Motor neuron (in vitro differentiated cells): ENCODE data around the gene TFCP2L1. TPM values are rescaled to one million over a fixed set of nuclear protein-coding genes. Genes with fewer than 3 reads are reported as not detected.

ENCODE experiments used
- ATAC-seq, 8 experiments: fragments of 200-7000 bp; cut with Tn5 transposase; replicated peaks in 6 of 8; 2 replicates each; pipeline ENCODE4 v1.8.0; 2021; ENCODE audit warnings: mild to moderate bottlenecking in 8 of 8, moderate library complexity in 8 of 8
- H3K27ac ChIP-seq, 2 donors: fragments of 250-450 bp; sonication (Bioruptor Pico); 2 replicates each; pipeline ENCODE4 v1.9.0; 2021; ENCODE audit warnings: antibody characterized with exemption in 2 of 2, mild to moderate bottlenecking in 2 of 2, moderate library complexity in 1 of 2
- H3K4me1 ChIP-seq, 2 donors: fragments of 250-450 bp; sonication (Bioruptor Pico); replicated peaks in 1 of 2; 2 replicates each; pipeline ENCODE4 v1.6.1; 2021; ENCODE audit warnings: antibody characterized with exemption in 2 of 2, mild to moderate bottlenecking in 2 of 2, moderate library complexity in 1 of 2
- H3K4me3 ChIP-seq, 5 donors: fragments of 250-450 bp; sonication (Bioruptor Pico); 2 replicates each; pipeline ENCODE4 v1.9.0; 2021; ENCODE audit warnings: antibody characterized with exemption in 5 of 5, mild to moderate bottlenecking in 5 of 5, moderate library complexity in 4 of 5
- WGBS, 10 experiments: fragments of 450-650 bp; shearing (Covaris generic); methylation state at CpG; one replicate each; pipeline ENCODE4 v1.0.0; 2022; 5-methylcytosine and 5-hydroxymethylcytosine counted together
- in situ Hi-C, 9 experiments: fragments of 400-800 bp; cut with MboI; loops; one replicate each; pipeline ENCODE4 v1.15.0; 2021; ENCODE audit warnings: low sequenced_read_pairs in 9 of 9, low pct_unique_long_range_greater_than_20kb in 2 of 9; ENCODE audit not compliant: unreplicated experiment in 9 of 9
- total RNA-seq, 8 experiments: library from RNA; unstranded; fragments of 300-600 nt; gene quantifications; 2 replicates each; pipeline versions ENCODE4 v1.2.3 to v1.2.4, GENCODE V29; 2022

TFCP2L1 gene
- total RNA-seq, 8 experiments from 2014 or later, result 0.05 to 0.71 (median 0.11) TPM; not detected in 1

GRCh38 chr2:121214296-121214695, 70.7 kb downstream of the TFCP2L1 start:
- 53 to 100% (median 75%) methylated on average over 1 to 4 of the region's 10 CpGs; no CpG with 5 or more reads in 6 of the 10 experiments for WGBS, 10 experiments
- no peak overlapping the region for H3K27ac ChIP-seq
- no peak overlapping the region for H3K4me3 ChIP-seq
- in situ Hi-C loops, result no loop called here
- ATAC-seq, result no peak
- H3K4me1 ChIP-seq, result no peaks in the 10 kb centered on the region

- H3K27ac ChIP-seq, result no peak overlapping the region
- ATAC-seq, result no peak
- no peak overlapping the region for H3K4me3 ChIP-seq
- 0 to 100% (median 100%) methylated on average over 1 to 5 of the region's 8 CpGs; no CpG with 5 or more reads in 4 of the 10 experiments for WGBS, 10 experiments
- in situ Hi-C loops, result no loop called here
- H3K4me1 ChIP-seq, result no peaks in the 10 kb centered on the region
Observed at GRCh38 chr2:121213386-121213785, 71.6 kb downstream of the TFCP2L1 start.

- in situ Hi-C loops, result no loop called here
- no peak overlapping the region for H3K27ac ChIP-seq
- 47 to 100% (median 83%) methylated on average over 1 to 13 of the region's 33 CpGs; no CpG with 5 or more reads in 2 of the 10 experiments for WGBS, 10 experiments
- H3K4me3 ChIP-seq, result no peak overlapping the region
- ATAC-seq, result no peak
- no peaks in the 10 kb centered on the region for H3K4me1 ChIP-seq
Observed at GRCh38 chr2:121212661-121213325, 72.2 kb downstream of the TFCP2L1 start.

GRCh38 chr2:121211689-121212151, 73.3 kb downstream of the TFCP2L1 start:
- peak in 1 of 8 experiments; percentile 57 for ATAC-seq
- in situ Hi-C loops, result no loop called here
- Histone ChIP-seq H3K4me3 (no peak overlapping the region), H3K27ac (no peak overlapping the region), H3K4me1 (no peaks in the 10 kb centered on the region)
- 0 to 100% (median 95%) methylated on average over 1 to 4 of the region's 8 CpGs; no CpG with 5 or more reads in 5 of the 10 experiments for WGBS, 10 experiments

GRCh38 chr2:121211251-121211650, 73.8 kb downstream of the TFCP2L1 start:
- 14 to 90% (median 28%) methylated on average over 1 to 2 of the region's 5 CpGs; no CpG with 5 or more reads in 6 of the 10 experiments for WGBS, 10 experiments
- Histone ChIP-seq H3K4me3 (no peak overlapping the region), H3K27ac (no peak overlapping the region), H3K4me1 (no peaks in the 10 kb centered on the region)
- in situ Hi-C loops, result no loop called here
- ATAC-seq, result no peak

- H3K4me3 ChIP-seq, result no peak overlapping the region
- WGBS, 10 experiments, result 0 to 100% (median 63%) methylated on average over 1 to 3 of the region's 8 CpGs; no CpG with 5 or more reads in 3 of the 10 experiments
- no peak for ATAC-seq
- in situ Hi-C loops, result no loop called here
- H3K27ac ChIP-seq, result no peak overlapping the region
- H3K4me1 ChIP-seq, result no peaks in the 10 kb centered on the region
Observed at GRCh38 chr2:121210691-121211090, 74.3 kb downstream of the TFCP2L1 start.

GRCh38 chr2:121209014-121209610, 75.9 kb downstream of the TFCP2L1 start:
- in situ Hi-C loops, result no loop called here
- WGBS, 10 experiments, result 100% methylated on average over 3 of the region's 13 CpGs; no CpG with 5 or more reads in 9 of the 10 experiments
- no peaks in the 10 kb centered on the region for H3K4me1 ChIP-seq
- no peak overlapping the region for H3K4me3 ChIP-seq
- no peak overlapping the region for H3K27ac ChIP-seq
- ATAC-seq, result no peak

- whole genome bisulfite sequencing, 10 experiments, result 11 to 100% (median 76%) methylated on average over 1 to 5 of the region's 5 CpGs; no CpG with 5 or more reads in 2 of the 10 experiments
- H3K4me3 ChIP-seq, result no peak overlapping the region
- no peak overlapping the region for H3K27ac ChIP-seq
- no peak for ATAC-seq
- in situ Hi-C loops, result no loop called here
- H3K4me1 ChIP-seq, result no peaks in the 10 kb centered on the region
Observed at GRCh38 chr2:121207494-121207893, 77.5 kb downstream of the TFCP2L1 start.

- peak in 1 of 8 experiments; percentile 63 for ATAC-seq
- 40 to 100% (median 87%) methylated on average over 1 to 8 of the region's 10 CpGs; no CpG with 5 or more reads in 2 of the 10 experiments for WGBS, 10 experiments
- Histone ChIP-seq H3K4me3 (no peak overlapping the region), H3K4me1 (no peaks in the 10 kb centered on the region), H3K27ac (no peak overlapping the region)
- in situ Hi-C loops, result no loop called here
Observed at GRCh38 chr2:121205321-121205942, 79.6 kb downstream of the TFCP2L1 start.

GRCh38 chr2:121203591-121204249, 81.3 kb downstream of the TFCP2L1 start:
- in situ Hi-C loops, result no loop called here
- ATAC-seq, result no peak
- 43 to 100% (median 80%) methylated on average over 1 to 7 of the region's 10 CpGs; no CpG with 5 or more reads in 3 of the 10 experiments for WGBS, 10 experiments

GRCh38 chr2:121202541-121203310, 82.3 kb downstream of the TFCP2L1 start:
- ATAC-seq, result peak in 2 of 8 experiments; percentile 38 to 70
- H3K27ac ChIP-seq, result no peak overlapping the region
- in situ Hi-C loops, result no loop called here
- H3K4me1 ChIP-seq, result no peaks in the 10 kb centered on the region
- H3K4me3 ChIP-seq, result no peak overlapping the region
- WGBS, 10 experiments, result 50 to 100% (median 73%) methylated on average over 1 to 5 of the region's 11 CpGs; no CpG with 5 or more reads in 3 of the 10 experiments

More at GRCh38 chr2:121203591-121204249, 81.3 kb downstream of the TFCP2L1 start:
- no peaks in the 10 kb centered on the region for H3K4me1 ChIP-seq
- no peak overlapping the region for H3K27ac ChIP-seq
- H3K4me3 ChIP-seq, result no peak overlapping the region

- in situ Hi-C loops, result no loop called here
- Histone ChIP-seq H3K4me1 (no peaks in the 10 kb centered on the region), H3K4me3 (no peak overlapping the region), H3K27ac (no peak overlapping the region)
- ATAC-seq, result no peak
- 0 to 100% (median 83%) methylated on average over 1 to 2 of the region's 3 CpGs; no CpG with 5 or more reads in 3 of the 10 experiments for WGBS, 10 experiments
Observed at GRCh38 chr2:121201796-121202195, 83.2 kb downstream of the TFCP2L1 start.
